SK-N-MC (cell line): ENCODE results near the gene NCEH1.

Source experiments
- EZH2 ChIP-seq: fragments of 200-600 bp; sonication (generic); IDR thresholded peaks from one replicate; pipeline ENCODE4 v1.6.1; 2017; ENCODE audit warnings: antibody characterized with exemption
- FOXP2 ChIP-seq: optimal IDR thresholded peaks from 2 replicates; pipeline ENCODE3; 2011; ENCODE audit warnings: mild to moderate bottlenecking, moderate library complexity; ENCODE audit not compliant: insufficient read depth; ENCODE audit errors: extremely low read length, control extremely low read depth
- POLR2AphosphoS5 ChIP-seq: IDR thresholded peaks from 2 replicates; pipeline ENCODE4 v1.6.1; 2012; ENCODE audit warnings: mild to moderate bottlenecking, low read depth, low read length, borderline replicate concordance

GRCh38 chr3:172666181-172666872 is 44.5 kb downstream of the NCEH1 start:
- TF ChIP-seq EZH2 (no peak), POLR2AphosphoS5 (no peak), FOXP2 (no peak)
